HG03354 (cell line): ENCODE data around the gene TEX38.
"Not testable (repeated sequence)": the region's sequence is repeated elsewhere in the genome, so short reads cannot be mapped to it uniquely, and the experiment has no call there.

Experiments
- ATAC-seq: cut with Tn5 transposase; IDR thresholded peaks from one replicate; pipeline ENCODE4 v1.9.1; 2021; ENCODE audit warnings: mild to moderate bottlenecking; ENCODE audit not compliant: unreplicated experiment, poor library complexity, severe bottlenecking

TEX38 gene

DNA sequence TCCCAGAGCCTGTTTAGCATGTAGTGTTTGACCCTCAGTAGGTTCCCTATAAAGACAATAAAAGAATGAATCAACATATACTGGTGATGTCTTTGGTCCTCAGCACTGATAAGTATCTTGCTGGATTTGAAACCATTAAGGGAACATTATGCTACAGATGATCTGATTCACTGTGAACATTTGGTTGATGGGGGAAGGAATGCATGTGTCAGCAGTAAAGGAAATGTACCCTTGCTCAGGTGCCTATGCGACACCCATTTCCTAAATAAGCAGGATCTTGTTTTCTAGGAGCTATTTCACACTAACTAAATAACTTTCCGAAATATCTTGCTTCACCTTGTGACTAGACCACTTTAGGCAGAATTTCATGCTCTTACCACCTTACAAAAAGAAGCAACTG, 13.0 kb downstream of the TEX38 start:
- no peak for ATAC-seq

DNA sequence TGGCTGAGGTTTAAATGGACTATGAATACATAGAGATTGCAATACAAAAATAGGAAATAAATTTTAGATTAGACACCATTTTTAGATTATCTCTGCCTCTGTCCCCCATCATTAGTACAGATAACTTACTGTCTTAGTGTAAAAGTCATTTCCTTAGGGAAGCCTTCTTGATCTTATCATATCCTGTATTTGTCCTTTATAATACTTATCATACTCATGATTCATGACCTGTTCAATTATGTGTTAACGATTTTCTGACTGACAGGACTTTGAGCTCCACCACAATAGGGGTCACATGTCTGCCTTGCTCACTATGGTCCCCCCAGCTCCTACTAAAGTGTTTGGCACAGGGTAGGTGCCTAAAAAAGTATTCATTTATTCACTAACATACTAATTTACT, 14.6 kb downstream of the TEX38 start:
- no peak for ATAC-seq

DNA sequence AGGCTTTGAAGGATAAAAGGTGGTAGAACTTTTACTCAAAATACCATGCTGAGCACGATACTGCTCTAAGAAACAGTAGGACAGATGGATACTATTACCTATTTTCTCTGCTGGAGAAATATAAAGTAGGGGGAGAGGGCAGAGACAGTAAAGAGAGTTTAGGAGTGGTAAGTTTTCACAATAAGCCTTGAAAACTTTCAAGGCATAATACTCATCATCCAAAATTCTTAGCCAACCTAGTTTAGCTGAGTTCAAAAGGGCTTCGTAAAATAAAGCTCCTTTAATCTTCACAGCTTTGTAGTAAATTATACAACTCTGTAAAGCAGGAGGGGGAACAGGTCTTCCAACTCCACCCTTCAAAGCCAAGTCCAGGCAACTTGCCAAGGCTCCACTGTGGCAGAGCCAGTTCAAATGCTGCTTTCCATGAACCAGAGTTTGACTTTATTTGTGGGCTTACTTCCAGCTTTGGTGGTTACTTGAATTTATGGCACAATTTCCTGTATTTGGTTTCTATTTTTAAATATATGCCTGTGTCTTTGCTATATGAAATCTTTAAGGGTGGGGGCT, 15.5 kb downstream of the TEX38 start:
- no peak for ATAC-seq

DNA sequence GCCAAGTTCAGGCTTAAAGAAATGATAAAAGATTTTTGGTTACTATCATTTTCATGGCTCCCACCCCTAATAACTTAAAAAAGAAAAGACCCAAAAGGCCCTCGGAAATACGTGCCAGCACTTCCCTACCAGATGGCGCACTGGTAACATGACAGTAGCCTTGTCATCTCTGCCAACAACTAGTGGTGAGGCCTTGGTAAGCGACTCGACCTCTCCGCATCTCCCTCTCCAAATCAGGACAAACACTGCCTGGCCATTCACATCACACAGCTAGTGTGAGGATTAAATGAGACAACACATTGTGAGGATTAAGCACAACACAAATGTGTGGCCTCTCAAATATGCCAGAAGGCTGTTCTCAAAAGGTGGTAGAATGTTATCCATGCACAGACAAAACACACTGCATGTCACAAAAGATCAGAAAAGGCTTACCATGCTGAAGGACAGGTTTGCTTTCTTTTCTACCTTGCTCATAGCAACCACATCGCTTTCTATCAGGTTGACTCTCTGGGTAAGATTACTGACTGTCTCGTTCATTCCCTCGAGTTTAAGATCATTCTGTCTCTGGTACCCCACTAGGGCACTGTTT, 16.4 kb downstream of the TEX38 start:
- ATAC-seq: no peak

DNA sequence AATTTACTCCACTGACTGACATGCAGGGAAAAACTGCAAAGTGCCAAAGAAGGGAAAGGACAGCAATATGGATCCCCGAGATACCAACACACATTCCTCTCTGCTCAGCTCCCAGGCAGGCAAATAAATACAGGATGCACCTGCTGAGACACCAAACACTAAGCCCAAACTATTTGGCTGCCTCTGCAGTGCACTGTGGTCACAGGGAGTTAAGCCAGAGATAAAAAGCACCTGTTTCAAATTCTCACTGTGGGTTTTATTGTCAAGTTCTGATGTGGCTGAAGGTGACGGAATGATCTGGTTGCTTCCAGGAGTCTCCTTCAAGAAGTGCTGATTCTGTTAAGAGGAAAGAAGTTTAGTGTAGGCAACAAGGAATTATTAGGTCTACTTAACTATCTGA, 17.7 kb downstream of the TEX38 start:
- ATAC-seq: no peak

DNA sequence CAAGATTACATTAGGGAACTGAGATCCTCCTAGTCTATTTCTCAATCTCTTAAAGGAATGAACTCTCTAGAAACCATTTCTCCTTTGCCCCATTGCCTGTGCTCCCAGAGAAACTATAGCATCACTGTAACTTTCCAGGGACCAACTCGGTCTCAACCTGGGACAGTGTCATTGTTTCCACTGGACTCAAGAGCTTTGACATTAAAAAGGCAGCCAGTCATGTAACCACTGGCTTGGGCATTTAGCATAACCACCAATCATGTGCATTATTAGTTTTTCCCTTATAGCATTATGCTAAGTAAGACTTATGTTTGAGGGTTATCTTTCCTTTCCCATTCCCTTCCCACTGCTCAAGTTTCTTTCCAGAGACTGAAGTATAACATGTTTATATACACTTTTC, 18.2 kb downstream of the TEX38 start:
- no peak for ATAC-seq

DNA sequence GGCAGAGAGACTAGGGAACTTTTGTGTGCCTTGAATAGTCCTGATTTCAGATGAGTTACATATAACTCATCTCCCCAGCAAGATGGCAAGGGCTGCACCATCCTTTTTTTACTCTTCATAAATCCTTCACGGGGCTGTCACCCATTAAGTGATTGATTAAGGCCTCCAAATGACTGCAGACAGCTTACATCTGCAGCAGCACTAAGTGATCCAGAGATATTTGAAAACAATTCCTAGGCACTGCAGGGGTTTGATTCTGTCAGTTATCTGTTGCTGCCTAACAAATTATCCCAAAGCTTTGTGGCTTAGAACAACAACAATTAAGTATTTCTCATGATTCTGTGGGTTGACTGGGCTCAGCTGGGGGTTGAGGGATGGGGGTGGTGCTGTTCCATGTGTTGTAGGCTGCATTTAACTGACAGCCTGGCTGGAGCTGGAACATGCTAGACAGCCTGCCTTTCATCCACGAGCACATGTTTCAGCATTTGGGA, 19.3 kb downstream of the TEX38 start:
- no peak for ATAC-seq

DNA sequence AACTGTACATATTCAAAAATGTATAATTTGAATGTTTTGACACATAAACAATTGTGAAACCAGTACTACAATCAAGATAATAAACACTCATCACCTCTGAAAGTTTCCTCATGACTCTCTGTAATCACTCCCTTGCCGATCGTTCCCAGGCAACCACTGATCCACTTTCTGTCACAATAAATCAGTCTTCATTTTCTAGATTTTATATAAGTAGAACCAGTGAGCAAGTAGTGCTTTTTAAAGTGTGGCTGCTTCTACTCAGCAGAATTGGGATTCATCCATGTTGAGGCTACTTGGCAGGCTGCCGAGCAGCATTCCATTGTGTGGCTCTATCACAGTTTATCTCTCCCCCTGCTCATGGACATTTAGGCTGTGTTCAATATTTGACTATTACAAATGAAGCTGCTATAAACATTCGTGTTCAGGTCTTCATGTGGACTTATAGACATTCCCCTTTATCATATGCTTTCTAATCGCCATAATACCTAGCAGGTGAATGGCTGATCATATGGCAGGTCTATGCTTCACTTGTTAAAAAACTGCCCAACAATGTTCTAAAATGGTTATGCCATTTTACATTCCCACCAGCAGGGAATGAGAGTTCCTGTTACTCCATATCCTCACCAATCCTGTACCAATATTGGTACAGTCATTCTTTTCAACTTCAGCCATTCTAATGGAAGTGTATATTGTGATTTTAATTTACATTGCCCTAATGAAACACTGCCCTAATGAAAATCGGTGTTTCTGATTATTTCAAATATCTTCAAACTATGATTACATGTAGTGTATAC, 20.5 kb downstream of the TEX38 start:
- ATAC-seq: no peak

DNA sequence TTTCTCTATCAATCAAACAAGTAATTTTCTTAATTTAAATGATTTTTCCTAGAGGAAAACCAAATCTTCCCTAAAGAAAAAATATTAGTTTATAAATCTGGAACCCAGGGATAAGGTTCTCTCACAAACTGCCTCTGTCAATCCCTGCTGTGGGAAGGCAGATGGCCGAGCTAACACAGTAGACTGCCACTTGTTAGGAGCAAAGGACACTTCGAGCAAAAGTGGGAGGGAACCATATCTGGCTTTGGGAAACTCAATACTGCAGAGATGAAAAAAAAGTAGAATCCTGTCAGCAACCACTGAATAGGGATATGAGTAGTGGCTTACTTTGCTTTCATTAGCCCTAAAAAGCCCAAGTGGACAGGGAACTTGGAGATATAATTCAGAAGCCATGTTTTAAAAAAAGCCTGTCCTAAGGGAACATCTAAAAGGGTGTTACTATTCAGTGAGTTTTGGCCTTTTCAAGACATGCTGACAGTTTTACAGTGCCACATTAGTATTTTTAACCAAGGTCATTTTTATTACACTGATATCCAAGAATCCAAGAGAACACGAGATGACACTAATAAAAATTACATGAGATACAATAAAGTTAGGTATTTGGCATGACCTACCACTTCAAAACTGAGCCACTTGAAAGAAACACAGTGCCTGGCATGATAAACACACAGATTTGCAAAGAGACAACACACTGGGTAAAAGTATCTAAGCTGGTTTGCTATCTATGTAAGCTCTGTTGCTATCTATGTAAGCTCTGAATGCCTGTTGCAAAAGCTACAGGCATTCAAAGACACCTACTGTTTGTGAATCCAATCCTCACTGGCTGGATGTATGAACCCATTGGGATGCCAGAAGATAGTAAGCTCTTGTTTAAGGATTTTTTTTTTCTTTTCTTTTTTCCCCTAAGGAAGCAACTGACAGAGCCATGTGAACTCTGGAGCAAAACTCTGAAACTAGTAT, 21.4 kb downstream of the TEX38 start:
- ATAC-seq: no peak

DNA sequence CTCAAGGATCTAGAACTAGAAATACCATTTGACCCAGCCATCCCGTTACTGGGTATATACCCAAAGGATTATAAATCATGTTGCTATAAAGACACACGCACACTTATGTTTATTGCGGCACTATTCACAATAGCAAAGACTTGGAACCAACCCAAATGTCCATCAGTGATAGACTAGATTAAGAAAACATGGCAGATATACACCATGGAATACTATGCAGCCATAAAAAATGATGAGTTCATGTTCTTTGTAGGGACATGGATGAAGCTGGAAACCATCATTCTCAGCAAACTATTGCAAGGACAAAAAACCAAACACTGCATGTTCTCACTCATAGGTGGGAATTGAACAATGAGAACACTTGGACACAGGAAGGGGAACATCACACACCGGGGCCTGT, 23.0 kb downstream of the TEX38 start:
- ATAC-seq: not testable (repeated sequence)

DNA sequence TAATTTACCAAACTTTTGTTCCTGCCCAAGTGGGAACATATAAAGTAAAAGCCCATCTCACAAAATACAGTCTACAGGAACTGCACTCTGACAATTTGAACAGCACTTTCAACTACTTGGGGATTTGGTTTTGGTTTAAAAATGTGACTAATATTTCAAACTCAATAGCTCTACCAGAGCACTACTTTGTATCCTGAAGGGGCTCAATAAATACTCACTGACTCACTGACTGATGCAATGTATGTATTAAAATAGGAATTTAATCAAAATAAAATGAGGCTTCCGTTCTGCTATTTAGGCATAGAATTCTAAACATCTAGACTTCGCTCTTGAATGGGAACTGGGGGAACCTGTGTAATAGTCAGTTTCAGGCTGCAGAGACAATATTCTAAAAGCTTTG, 25.4 kb downstream of the TEX38 start:
- no peak for ATAC-seq

DNA sequence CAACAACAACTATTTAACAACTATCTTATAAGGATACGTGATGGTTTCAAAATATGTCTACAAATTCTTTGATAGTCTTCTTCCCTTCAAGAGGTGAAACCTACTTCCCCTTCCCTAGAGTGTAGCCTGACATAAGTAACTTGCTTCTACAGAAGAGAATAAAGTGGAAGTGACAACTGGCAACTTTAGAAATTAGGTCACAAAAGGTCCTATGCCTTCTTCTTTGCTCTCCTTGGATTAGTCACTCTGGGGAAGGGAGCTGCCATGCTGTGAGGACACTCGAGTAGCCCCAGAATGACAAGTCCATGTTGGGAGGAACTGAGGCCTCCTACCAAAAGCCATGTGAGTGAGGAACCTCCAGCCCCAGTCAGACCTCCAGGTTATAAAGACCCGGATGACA, 28.0 kb downstream of the TEX38 start:
- no peak for ATAC-seq

DNA sequence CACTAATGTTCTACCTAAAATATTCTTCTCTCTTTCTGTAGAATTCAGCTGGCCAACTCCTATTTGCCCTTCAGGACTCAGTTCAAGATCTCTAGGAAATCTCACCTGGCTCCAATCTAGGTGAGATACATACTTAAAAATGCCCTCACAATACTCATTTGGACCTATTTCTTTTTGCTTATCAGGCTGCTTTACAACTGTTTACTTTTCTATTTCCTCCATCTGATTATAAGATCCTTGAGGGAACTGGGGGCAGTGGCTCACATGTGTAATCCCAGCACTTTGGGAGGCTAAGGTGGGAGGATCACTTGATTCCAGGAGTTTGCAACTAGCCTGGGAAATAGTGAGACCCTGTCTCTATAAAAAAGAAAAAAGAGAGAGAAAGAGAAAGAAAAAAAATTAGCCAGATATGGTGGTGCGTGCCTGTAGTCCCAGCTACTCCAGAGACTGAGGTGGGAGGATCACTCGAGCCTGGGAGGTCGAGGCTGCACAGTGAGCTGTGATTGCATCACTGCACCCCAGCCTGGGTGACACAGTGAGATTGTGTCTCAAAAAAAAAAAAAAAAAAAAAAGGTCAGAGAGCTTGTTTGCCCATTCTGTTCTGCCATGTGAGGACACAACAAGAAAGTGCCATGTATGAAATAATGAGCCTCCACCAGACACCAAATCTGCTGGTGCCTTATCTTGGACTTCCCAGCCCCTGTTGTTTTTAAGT, 32.4 kb downstream of the TEX38 start:
- no peak for ATAC-seq

DNA sequence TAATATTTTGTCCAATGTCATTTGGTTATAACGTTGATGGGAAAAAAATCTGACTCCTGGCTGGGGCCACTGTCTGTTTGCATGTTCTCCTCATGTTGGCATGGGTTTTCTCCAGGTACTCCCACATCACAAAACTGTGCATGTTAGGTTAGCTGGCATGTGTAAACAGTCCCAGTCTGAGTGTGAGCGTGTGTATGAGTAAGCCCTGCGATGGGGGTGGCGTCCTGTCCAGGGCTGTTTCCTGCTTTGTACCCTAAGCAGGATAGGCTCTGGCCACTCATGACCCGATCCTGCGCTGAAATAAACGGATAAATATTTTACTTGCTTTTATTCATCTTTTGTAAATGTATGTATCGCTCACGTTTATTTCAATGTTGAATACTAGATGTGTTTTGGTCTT, 33.8 kb downstream of the TEX38 start:
- ATAC-seq: no peak

DNA sequence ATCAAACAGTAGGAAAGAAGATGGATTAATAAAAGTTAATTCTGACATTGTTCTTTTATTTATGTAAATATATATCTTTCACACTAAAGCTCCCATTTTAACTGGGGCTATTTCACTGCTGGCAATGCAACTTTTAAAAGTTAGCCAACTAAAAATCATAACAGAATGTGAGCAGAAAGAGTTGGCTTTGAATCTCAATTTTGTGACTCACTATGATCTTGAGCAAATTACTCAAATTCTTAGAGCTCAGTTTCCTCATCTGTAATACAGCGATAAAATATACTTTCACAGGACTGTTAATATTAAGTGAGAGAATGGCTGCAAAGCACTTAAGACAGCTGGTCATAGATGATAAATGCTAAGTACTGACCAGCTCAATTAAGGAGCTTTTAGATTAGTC, 36.5 kb downstream of the TEX38 start:
- no peak for ATAC-seq

DNA sequence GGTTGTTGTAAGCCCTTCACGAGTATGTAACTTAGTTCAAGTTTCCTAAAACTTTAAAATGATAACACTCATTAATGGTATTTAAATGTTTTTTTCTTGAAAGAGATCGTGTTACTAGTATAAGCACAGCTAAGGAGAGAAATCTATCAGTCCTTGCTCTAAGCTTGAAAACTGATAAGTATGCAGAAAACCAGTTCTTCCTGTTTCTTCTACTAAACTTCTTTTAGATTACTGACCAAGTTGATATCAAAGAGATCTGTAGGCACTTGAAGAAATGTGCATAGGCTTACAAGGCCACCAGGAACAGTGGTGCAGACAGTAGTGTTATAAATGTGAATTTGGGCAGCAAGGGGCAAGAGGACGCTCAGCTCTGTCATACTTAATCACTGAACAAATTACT, 43.3 kb downstream of the TEX38 start:
- ATAC-seq: no peak

DNA sequence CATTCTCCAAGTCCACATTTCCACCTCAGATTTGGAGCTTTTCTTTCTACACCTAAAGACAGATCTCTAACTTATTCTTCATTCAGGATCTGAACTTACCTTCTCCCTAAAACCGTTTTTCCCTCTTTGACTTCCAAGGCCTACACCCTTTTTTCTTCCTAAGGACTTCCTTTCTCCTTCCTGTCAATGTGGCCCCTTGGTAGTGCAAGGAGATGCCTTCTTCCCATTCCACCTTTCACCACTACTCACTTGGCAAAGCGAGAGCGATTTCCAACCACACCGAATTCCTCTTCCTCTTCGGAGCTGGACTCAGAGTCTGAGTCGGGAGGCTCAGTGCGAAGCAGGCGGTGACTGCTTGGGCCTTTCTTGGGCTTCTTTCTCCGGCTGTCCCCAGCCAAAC, 46.0 kb downstream of the TEX38 start:
- ATAC-seq: no peak

DNA sequence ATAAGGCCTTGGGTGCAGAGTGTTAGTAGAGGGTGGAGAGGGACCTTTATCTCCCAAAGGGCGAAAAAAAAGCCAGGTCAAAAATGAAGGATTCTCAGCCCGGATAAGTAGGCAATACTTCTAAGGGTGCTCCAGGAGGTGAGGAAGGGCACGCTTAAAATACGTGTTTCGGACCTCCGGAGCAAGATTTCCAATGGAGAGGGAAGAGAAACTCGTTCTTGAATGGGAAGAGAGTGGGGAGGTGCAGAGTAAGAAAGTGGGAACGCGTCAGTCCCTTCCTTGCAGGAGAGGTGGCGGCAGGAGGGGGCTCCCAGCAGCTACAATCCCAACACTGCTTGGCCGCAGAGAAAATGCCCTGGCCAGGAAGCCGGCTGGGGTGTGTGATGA, 46.7 kb downstream of the TEX38 start:
- ATAC-seq: peak; percentile 31

DNA sequence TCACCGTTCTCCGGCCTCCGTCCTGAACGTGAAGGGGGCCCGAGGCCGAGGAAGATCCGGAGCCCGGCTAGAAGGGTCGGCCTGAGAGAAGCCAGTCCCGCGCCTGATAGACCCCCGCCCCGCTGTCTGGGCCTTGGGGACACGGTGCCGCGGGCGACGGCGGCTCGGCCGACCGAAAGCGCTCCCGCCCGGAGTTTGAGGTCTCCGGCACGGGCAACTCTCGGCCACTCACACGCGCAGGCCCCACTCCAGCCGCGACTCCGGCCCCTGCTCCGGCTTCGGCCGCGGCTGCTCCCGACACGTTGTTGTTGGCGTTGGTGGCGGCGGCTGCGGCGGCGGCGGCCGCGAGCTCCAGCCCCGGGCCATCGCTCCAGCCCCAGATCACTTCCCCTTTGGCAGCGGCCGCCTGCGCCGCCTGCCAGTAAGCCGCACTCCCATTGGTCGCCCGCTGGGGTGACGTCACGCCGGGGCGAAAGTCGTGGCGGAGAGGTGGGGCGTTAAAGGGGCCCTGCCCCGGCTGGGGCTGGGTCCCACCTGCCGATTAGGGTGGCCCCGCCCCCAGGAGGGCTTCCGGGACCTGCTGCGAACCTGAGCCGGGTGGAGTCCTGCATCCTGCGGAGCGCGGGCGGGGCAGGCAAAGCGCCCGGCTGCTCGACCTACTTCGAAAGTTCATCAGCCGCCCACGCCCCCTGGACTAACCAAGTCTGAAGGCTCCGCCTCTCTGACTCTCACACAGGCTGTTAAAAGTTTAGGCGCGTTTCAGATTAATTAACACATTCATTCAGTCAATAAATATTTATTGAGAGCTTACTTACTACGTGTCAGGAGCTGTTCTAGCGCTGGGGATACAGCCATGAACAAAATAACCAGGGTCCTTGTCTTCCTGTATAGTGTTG, 47.3 kb downstream of the TEX38 start, which contains the start of gene EFCAB14:
Gene EFCAB14 (minus strand): TSS at position 388 of the 896 bp plus-strand sequence. CDS start 1,027 bp downstream, outside the sequence.
- peak; percentile 98 for ATAC-seq
